UCSD-AML1 (cell line): ENCODE results near the gene SGTA.

ENCODE experiments used
- DNase-seq: peaks from one replicate; lab custom pipeline; 2025; ENCODE audit not compliant: unreplicated experiment; lab: John Stamatoyannopoulos, UW

Gene SGTA

DNA sequence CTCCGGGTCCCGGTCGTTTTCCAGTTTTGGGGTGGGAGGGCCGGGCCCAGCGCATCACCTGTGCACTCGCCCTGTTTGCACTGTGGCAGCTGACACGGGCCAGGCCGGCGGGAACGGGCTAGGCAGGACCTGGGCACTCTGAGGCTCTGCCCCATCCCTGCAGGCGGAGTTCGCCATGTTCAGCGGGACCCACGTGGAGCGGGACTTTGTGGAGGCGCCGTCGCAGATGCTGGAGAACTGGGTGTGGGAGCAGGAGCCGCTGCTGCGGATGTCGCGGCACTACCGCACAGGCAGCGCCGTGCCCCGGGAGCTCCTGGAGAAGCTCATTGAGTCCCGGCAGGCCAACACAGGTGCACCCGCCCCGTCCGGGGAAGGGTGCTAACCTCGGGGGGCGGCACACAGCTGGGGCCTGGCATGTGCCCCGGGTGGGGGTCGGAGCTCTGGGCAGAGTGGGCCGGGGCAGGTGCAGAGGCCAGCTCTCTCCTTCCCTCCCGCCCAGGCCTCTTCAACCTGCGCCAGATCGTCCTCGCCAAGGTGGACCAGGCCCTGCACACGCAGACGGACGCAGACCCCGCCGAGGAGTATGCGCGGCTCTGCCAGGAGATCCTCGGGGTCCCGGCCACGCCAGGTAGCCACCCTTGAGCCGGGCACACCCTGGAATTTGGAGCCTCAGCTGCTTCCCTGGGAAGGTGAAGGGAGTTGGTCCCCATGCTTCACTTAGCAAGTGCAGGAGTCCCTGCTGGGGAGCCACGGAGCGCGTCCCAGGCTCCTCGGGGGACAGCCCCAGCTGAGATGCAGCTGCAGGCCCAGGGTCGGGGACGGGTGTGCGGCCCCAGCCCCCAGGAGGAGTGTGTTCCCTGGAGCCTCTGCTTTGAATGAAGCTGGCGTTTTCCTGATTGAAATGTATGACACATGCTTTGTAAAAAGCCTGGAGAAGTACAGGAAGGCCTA lies 27.3 kb upstream of the SGTA start:
- DNase-seq: no peak

DNA sequence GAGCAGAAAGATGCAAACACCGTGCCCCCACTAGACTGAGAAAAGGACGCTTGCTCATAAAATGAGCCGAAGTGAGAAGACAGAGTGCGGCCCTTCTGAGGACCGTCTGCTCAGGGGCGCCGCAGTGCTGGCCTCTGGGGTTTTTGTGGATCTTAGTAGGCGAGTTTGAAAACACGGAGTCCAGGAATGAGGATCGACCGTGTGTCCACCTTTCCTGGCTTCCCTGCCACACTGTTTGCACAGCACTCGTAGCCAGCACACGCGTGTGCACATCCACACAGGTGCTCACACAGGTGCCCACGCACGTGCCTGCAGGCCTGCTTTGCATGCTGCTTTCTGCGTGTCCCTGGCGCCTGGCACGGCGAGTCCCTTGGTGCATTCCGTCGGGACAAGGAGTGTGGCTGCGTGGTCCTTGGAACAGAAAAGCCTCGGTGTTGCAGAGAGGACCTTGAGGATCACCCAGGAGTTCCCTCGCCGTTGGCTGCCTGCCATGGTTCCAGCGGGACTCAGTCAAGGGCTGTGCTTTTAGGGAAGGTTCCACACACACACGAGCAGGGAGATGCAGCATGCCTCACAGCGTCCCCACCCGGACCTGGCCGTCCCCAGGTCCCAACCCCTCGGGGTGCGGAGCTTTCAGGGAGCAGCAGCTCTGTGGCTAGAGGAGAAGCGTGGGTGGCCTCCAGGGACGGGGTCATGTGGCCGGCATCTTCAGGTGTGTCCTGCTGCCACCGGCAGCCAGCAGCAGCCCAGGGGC lies 26.5 kb upstream of the SGTA start:
- DNase-seq: no peak

DNA sequence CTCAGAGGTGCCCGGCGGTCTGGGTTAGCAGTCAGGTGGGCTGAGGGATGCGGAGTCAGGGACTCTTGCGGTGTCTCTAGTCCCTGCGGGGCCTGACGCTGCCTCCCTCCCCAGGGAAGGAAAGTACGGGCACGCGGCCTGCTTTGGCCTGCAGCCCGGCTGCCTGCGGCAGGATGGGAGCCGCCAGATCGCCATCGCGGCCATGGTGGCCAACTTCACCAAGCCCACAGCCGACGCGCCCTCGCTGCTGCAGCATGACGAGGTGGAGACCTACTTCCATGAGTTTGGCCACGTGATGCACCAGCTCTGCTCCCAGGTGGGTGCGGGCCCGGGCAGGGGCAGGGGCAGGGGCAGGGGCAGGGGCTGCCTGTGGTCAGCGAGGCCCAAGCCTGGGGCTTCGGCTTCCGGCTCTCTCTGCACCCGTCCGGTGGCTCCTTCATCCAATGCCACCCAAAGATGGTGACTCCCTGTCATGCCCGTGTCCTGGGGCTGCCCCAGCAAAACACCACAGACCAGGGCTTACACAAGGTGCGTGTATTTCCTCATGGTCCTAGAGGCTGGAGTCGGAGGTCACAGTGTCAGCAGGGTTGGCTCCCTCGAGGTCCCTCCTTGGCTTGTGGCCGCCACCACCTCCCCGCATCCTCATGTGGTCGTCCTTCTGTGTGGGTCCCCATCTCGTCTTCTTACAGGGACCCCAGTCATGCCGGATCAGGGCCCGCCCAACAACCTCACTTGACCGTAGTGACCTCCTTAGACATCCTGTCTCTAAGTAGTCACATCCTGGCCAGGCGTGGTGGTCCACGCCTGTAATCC lies 25.3 kb upstream of the SGTA start:
- DNase-seq: no peak

DNA sequence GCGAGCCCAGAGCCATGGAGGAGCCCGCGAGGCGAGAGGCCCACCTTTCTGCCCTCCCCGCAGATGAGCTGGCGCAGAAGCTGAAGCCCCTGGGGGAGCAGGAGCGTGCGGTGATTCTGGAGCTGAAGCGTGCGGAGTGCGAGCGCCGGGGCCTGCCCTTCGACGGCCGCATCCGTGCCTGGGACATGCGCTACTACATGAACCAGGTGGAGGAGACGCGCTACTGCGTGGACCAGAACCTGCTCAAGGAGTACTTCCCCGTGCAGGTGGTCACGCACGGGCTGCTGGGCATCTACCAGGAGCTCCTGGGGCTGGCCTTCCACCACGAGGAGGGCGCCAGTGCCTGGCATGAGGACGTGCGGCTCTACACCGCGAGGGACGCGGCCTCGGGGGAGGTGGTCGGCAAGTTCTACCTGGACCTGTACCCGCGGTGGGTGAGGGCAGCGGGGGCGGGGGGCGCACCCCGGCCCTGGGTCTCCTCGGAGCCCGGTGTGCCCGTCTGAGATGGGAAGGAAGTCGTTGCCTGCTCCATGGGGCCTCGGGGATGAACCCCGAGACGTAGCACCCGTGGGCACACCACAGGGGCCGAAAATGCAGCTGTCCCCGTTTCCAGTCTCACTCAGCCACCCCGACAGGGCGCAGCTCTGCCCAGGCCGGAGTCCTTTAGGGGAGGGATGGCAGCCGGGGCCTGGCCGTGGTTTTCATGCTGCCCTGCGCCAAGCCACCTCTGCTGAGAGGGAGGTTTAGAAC lies 24.5 kb upstream of the SGTA start:
- DNase-seq: no peak

DNA sequence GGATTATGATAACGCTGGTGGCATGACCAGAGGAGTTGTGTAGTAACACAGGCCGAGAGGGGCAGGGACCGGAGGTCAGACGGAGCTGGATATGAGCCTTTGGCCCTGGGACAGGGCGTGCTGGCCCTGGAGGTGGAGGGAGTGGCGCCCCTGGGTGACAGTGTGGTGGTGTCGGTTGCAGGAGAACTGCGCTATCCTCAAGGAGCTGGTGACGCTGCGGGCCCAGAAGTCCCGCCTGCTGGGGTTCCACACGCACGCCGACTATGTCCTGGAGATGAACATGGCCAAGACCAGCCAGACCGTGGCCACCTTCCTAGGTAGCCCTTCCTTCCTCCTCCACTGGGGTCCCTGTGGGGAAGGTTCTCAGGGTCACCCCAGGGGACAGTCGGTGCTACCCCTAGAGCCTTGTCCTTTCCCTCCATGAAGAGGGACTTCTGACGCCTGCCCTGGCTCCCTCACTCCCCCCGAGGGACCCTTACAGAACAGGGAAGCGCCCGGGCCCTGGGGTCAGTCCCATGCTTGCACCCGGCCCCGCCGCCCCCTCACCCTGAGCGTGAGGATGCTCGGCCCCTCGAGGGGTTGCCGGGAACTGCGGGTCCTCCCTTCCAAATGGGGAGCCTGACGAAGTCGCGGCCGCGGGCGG lies 23.8 kb upstream of the SGTA start:
- no peak for DNase-seq

DNA sequence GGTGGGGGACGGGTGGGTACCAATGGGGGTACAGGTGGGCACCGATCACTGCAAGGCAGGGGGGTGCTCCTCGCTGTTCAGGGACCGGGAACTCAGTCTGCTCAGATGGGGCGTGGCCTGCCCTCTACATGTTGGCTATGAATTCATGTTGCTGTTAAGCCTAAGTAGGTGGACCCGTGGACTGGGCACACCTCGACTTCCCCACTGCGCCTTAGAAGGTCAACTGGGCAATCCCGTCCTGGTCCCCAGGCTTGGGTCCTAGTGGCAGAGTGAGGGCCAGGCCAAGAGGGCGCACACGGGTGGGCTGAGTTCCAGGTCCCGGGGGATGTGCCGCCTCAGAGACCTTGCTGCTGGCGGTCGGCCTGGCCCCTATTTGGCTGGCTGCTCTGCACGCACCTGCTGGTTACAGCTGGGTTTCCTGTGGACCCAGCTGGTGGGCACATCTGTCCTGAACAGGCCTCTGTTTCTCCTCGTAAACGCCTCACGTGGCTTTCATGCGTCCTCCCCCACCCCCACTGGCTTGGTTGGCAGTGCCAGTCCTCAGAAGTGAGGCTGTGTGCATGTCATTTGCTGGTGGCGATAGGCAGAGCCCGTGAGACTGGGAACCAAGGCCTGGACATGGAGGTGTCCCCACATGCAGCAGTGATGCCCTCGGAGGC lies 23.0 kb upstream of the SGTA start:
- no peak for DNase-seq

DNA sequence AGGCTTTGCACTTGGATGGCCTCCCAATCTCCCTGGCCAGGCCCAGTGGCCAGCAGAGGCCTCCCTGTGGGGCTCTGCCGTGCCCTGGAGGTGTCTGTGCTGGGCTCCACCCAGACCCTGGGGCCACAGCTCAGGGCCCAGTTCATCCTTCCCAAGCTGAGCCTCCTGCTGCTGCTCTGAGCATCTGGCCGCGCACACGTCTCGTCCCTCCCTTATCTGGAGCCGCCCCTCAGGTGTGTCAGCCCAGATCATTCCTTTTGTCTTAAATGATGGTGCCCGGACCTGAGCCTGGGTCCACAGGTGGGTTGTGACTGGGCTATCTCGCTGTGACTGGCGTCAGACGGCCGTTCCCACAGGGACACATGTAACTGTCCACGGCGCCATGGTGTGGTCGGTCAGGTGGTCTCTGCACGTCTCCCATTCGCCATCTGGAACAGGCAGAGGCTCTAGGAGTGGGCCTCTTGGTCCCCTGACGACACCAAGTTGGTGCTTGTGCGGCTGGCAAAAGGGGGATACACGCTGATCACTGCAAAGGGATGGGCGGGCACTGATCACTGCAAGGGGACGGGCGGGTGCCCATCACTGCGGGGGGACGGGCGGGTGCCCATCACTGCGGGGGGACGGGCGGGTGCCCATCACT lies 22.3 kb upstream of the SGTA start:
- no peak for DNase-seq

DNA sequence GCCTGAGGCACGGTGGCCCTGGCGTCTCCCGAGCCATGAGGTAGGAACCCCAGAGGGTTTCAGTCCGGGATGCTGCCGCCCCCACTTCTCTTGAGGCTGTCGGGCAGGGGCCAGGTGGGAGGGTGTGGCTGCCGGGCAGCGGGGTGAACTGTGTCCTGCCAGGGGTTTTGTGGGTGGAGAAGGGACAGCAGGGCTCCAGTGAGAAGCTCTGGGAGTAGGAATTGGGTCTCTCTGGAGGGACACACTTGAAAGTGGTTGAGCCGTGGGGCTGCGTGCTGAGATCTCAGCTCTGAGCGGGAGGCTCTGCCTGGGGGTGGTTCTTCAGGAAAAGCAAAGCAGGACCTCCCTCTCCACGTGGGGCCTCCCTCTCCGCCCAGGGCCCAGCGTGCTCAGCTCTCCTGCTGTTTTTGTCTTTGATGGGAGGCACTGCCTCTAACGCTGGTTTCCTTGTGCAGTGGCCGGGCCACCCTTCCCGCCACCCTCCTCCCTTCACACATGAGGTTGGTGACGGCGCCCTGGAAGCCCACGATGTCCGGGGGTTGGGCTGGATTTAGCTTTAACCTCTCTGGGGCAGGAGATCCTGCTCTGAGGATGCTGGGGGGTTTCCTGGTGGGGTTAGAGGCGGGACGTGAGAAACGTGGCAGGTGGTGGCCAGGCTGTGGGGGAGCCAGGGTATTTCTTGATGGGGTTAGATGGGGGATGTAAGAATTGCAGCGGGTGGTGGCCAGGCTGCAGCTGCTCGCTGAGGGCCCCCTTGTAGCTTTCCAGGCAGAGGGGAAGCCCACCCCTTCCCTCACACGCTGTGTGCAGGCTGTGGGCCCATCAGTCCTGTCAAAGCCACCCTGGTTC lies 21.3 kb upstream of the SGTA start:
- no peak for DNase-seq

DNA sequence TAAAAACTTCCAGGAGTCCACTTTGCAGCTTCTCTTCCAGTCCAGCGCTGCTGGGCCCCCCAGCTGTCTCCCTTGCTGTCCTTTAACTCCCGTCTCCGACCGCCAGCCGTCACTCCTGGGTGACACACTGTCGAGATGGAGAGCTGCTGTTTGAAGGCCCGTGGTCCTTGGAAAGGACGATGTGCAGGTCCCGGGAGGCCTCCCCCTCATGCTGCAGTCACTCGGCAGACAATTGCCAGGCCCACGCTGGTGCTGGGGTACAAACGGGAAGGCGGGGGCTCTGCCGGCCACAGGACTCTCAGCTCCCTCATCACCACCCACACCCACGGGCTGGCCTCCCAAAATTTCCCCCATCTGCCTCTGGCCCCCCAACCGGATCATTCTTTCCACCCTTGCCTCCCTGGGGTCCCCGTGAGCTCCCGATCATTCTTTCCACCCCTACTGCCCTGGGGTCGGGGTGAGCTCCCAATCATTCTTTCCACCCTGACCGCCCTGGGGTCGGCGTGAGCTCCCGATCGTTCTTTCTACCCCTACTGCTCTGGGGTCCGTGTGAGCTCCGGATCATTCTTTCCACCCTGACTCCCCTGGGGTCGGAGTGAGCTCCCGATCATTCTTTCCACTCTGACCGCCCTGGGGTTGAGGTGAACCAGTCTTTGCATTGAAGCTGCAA lies 20.5 kb upstream of the SGTA start:
- no peak for DNase-seq

DNA sequence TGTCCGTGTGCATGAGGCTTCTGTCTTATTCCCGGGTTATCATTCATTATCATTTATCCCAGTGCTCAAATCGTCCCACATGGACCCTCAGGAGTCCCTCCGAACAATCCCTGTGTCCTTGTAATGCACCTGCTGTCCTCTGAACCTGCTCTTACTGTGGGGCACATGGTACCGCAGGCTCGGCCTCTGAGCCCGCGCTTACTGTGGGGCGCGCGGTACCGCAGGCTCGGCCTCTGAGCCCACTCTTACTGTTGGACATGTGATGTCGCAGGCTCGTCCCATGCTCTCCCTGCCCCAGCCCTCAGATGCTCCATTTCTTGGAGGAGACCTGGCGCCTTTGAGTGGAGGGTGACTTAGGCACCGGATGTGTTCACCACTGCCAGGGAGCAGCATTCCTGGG lies 19.8 kb upstream of the SGTA start:
- no peak for DNase-seq

DNA sequence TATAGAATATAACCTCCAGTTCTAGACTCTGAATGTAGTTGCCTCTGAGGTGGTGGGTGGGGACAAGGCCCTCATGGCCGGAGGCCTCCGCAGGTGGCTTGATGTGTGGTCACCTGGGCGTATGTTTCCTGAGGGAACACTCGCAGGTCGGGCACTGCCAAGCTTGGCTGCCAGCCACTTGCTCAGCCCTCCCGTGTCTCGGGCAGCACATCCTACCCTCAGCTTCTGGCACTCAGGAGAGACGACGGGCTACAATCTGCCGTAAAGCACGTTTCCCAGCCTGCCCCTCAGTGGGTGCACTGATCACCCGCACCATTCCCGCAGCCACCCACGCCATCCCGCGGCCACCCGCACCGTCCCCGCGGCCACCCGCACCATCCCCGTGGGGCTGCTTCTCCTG lies 17.4 kb upstream of the SGTA start:
- DNase-seq: no peak

DNA sequence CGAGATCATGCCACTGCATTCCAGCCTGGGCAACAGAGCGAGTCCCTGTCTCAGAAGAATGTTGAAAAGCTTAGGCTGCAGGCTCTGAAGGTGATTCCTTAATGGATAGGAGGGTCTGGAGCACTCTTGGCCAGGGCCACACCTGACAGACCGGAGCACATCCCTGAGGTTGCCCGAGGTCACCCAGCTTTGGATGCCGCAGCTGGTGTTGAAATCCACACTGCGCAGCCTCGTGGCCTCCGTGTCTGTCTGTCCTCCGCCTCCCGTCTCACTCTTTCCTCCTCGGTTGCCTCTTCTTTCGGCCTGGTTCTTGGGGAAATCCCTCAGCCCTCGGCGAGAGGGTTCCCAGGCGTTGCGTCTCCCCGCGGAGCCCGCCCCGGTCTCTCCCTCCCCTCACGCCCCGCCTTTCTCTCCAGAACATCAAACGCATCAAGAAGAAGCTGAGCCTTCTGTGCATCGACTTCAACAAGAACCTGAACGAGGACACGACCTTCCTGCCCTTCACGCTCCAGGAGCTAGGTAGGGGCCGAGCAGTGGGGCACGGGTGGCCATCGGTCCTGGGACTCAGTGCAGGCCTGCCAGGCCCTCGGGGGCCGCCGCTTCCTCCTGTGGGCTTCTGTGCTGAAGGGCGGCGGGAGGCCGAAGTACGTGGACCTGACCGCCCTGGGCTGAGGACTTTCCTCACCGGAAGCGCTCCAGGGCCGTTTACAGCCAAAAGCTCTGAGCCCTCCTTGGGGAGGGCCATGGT lies 16.4 kb upstream of the SGTA start:
- DNase-seq: no peak

DNA sequence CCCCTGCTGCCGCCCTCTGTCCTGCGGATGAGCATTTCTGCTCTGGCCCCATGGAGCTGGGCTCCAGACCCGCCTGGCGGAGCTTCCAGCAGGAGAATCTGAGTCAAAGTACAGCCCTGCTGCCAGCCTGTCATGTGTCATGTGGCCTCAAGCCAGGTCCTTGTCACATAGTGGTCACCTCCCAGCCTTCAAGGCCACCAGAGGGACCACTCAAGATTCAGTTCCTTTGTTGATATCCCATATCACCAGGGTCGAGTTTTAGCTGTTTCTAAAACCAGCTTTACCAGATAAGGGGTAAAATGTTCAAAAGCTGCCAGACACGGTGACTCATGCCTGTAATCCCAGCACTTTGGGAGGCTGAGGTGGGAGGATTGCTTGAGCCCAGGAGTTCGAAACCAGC lies 15.7 kb upstream of the SGTA start:
- no peak for DNase-seq

DNA sequence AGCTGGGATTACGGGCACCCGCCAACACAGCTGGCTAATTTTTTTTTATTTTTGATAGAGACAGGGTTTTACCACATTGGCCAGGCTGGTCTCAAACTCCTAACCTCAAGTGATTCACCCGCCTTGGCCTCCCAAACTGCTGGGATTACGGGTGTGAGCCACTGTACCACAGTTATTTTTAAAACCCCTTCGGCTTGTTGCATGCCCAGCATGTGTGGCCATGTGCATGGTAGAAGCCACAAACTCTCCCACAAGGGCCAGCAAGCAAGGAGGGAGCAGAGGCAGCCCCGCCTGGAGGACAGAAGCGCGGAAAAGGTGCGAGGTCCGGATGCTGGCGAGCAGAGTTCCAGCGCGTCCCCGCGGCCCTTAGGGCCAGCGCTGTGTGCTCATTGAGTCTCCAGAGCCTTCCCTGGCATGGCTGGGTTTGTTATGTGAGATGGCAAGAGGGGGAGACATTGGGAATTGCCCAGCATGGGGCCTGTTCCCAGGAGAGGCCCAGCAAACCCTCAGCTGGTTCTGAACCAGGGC lies 15.1 kb upstream of the SGTA start:
- DNase-seq: no peak

DNA sequence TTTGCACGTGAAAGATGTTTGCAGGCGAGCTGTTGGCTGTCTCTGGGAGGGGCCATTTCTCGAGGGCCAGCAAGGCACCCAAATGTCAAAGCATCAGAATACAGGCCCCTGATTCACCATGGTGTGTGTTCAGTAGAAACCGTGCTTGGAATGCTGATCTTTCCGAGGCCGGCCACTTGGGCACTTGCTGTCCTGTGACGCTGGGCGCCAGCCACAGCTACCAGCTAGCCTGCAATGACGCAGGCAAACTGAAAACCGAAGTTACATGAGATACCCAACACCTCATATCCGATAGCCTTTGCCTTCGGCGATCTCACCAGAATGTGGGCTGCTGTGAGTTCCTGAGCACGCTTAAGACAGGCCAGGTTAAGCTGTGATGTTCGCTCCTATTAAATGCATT lies 14.2 kb upstream of the SGTA start:
- no peak for DNase-seq

DNA sequence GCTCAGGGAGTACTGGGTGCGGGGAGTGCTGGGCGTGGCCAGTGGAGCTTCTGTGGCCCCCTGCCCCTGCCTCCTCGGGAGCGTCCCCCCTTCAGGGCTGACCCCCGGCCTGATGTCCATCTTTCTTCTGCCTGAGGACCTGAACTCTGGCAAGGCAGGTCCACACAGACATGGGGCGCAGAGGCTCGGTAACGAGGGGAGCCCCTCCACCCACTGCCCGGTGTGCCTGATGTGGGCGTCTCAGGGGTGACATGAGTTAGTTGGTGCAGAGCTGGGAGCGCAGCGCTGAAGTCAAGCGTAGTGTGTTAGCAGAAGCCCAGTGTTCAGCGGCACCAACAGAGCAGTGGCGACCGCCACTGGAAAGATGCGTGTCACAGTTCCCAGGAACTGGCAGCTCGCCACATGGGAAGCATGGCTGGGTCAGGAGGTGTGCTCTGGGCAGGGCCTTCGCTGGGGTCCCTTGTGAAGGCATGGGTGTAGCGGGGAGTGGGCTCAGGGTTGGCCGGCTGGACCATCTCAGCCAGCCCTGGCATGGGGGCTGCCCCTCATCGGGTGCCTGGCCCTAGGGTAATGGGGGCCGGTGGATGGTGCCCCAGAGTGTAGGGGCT lies 13.7 kb upstream of the SGTA start:
- DNase-seq: no peak
